ENCODE results near the gene PAQR4.

Gene PAQR4

DNA sequence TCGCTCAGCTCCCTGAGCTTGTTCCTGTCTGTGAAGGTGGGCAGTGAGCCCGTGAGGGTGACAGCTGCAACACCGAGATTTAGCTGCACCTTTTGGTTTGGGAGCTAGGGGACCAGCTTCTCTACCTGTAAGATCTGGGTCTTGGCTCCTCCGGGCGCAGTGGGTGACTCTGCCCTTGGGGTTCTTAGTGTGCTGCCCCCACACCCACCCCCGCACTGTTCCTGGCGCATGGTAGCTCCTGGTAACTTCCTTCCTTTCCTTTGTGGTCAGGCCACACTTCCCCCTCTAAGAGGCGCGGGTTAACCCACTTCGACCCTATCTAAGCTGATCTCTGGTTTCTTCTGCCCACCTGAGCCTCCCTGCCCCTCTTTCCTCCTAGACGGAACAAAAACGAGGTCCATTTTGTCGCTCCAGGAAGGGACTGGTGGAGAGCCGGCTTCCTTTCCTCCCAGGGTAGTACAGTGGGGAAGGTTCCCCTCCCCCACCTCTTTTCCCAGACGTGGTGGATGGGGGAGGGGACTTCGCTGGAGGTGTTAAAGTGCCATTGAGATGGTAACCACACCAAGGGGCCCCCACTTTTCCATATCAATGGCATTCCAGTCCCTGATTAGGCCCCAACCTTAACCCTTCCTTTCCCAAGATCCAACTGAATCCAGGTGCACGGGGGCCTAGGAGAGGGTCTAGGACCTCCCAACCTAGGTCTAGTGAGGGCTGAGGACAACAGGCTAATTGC, 39.0 kb downstream of the PAQR4 start:
- DNase-seq, result peak; percentile 69 to 81 (median 70)

DNA sequence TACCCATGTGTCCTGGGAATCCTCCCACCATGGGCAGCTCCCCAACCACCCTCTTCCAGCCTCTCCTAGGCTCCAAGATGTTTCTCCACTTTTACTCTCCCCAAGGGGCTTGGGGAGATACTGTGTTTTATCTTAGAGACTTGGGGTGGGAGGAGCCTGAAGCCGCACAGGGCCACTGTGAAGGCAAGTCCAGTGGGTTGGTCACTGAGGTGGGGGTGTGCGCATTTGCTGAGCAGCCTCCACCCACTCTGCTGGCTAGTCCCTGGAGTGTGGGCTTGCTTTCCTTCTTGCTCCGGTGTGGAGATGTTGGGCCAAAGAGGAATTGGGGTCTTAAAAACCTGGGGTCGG, 39.5 kb downstream of the PAQR4 start:
- DNase-seq, result no peak

DNA sequence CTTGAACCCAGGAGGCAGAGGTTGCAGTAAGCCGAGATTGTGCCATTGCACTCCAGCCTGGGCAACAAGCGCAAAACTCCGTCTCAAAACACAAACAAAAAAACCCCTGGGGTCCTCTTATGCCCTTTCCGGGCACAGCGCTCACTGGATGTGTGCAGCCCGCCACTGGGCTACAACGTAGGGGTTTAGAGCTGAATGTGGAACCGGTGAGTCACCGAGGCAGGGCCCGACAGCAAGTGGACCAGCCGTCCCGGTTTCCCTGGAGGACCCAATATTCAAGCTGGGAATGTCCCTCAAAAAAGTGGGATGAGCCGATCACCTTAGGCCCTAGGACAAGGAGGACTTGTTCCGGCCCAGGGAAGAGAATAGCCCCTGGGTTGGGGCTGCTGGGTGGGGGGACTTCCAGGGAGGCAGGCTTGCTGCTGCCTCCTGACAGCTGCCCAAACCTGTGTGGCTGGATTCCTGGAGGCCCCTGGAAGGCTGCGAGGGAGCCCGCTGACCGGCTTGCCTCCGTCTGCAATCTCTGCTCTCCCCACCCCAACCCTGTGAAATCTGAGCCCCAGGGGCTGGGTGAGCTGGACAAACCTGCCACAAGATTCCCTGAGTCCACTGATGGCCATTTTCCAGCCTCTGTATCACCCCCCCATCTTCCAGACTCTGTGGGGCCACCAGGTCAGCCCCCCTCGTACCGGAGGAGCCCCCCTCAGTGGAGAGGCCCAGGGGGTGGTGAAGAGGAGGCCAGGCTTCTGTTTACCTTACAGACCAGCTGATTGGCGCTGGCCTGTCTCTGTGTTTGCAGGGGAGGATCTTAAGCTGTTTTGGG, 40.6 kb downstream of the PAQR4 start:
- DNase-seq, result no peak

DNA sequence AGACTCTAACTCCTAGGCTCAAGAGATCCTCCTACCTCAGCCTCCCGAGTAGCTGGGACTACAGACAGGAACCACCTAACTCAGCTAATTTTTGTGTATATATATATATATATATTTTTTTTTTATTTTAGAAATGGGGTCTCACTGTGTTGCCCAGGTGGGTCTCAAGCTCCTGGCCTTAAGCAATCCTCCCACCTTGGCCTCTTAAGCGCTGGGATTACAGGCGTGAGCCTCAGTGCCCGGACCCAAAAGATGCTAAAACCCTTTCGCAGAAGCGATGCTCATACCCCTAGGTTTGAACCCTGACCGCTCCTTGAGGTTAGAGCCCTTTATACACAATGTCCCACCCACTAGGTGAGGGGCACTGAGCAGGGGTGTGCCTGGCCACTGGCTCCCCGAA, 41.4 kb downstream of the PAQR4 start:
- DNase-seq, result no peak

DNA sequence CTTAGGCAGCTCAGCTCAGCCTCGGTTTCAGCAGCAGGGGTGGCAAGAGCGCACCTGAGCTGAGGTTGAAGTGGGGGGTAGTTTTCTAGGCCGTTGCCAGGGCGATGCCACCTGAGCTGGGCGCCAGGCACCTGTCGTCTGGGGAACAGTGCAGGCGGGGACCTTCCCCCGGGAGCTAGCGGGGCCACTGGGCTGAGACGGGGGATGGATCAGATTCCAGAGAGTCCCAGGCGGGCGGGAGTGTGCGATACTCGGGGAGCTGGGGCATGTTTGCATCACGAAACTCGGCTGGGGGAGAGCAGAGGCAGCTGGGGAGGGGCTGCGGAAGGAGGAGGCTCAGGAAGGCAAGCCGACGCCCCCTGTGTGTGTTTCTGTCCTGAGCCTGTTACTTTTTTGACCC, 43.1 kb downstream of the PAQR4 start:
- no peak for DNase-seq

DNA sequence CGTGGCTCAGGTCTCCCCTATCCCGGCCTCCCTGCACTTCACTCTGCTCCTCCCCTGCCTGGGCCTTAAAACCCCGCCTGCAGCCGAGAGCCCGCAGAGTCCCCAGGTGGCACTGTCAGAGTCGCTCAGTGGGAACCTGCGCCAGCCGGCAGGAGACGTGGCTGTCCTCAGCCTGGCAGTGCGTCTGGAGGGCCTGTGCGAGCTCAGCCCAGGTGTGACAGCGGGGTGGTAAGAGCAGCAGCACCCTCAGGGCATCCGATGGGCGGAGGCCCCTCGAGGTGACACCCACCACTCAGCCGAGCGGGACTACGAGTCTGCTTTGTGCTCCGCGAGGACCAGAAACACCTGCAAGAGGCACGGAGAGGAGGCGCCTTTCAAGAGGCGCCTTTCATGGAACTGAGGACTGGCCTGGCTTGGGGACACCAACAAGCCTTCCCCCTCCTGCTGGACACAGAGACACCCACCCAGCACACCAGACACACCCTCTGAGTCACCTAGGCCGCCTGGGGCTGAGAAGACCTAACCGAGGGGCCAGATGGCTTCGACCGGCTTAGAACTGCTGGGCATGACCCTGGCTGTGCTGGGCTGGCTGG, 43.8 kb downstream of the PAQR4 start, which contains the start of gene CLDN9:
CLDN9 (plus strand) TSS at position 96 of the 593 bp plus-strand sequence; CDS start at position 536, 440 bp downstream.
- no peak for DNase-seq

DNA sequence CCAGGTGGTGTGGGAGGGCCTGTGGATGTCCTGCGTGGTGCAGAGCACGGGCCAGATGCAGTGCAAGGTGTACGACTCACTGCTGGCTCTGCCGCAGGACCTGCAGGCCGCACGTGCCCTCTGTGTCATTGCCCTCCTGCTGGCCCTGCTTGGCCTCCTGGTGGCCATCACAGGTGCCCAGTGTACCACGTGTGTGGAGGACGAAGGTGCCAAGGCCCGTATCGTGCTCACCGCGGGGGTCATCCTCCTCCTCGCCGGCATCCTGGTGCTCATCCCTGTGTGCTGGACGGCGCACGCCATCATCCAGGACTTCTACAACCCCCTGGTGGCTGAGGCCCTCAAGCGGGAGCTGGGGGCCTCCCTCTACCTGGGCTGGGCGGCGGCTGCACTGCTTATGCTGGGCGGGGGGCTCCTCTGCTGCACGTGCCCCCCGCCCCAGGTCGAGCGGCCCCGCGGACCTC, 44.4 kb downstream of the PAQR4 start:
- no peak for DNase-seq

DNA sequence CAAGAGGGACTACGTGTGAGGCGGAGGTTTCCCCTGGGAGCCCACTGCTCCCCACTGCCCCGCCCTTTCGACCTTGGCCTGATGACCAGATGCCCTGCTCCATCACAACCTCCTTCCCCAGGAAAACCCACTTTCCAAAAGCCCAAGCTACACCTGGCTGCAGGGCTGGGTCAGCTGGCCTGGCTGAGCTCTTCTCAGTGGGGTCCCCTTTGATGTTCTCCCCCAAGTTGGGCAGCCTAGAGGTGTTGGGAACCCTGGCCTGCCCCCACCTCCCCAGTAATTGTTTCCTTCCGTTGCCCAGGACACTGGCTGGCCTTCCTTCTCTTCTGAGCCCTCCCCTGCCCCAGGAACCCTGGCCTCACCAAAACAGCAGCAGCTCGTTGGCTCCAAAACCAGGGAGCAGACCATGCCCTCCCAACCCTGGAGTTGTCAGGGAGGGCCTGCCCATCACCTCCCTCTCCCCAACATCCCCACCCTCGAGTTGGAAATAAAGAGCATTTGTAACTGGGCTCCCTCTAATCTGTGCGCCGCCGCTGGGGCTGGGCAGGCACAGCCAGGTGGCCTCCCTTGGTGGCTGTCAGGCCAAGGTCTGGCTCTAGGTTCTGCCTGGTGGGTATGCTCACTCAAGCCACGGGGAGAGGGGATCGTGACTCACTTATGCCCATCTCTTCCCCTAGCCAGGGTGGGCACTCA, 45.0 kb downstream of the PAQR4 start:
- DNase-seq, result no peak

DNA sequence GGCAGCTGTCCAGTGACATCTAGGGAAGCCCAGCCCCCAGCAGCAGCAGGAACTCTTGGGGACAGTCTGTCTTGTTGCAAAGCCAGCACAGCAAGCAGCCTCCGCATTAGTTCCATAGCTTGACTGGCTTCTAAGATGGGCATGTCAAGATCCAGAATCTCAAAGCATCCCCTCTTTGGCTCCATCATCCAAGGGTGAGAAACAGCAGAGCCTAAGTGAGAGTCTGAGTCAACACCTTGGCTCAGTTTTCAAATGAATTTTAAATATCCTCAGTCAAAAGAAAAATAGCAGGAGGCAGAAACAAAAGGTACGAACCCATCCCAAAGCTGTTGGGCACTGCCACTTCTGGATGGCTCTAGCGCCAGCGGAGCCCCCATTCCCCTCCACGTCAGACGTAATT, 45.8 kb downstream of the PAQR4 start:
- no peak for DNase-seq

DNA sequence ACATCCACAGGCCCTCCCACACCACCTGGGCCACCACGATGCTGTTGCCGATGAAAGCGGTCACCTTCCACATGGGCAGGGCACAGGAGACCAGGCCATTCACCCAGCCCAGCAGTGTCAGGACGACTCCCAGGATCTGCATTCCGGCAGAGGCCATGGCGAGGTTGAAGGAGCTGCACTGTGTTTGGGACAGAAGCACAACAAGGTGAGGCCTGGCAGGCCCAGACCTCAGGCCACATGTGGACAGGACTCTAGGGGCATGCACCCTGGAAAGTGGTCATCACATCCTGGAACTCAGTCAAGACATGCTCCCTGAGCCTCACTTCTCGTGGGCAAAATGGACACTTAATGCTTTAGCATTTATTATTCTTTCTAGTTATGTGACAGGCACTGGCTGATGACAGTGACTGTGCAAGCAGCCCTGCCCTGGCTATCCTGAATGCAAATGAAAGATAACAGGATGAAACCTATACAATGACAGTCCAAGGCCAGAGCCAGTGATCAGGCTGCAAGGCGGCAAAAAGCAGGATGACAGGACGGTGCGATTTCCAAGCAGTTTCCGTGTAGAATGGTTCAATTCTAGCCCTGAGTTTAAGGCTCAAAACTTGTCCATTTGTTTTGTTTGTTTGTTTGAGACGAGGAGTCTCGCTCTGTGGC, 46.8 kb downstream of the PAQR4 start:
- DNase-seq, result no peak

DNA sequence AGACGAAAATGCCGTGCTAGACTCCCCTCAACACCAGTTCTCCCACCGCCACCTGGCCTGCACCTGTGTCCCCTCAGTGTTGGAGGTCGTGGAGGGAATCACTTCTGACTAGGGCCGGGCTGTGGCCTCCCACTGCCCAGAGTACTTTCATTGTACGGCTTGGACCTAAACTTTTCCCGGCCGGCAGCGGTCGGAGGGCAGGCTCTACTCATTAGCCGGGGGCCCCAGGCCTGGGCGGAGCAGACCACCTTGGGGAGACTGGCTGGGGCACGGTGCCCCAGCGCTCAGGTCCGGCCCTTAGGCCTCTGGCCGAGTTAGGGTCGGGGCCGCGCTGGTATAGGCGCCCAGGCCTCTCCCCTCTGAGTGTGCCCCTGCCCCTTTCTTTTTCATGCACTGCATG, 48.2 kb downstream of the PAQR4 start:
- DNase-seq, result no peak

DNA sequence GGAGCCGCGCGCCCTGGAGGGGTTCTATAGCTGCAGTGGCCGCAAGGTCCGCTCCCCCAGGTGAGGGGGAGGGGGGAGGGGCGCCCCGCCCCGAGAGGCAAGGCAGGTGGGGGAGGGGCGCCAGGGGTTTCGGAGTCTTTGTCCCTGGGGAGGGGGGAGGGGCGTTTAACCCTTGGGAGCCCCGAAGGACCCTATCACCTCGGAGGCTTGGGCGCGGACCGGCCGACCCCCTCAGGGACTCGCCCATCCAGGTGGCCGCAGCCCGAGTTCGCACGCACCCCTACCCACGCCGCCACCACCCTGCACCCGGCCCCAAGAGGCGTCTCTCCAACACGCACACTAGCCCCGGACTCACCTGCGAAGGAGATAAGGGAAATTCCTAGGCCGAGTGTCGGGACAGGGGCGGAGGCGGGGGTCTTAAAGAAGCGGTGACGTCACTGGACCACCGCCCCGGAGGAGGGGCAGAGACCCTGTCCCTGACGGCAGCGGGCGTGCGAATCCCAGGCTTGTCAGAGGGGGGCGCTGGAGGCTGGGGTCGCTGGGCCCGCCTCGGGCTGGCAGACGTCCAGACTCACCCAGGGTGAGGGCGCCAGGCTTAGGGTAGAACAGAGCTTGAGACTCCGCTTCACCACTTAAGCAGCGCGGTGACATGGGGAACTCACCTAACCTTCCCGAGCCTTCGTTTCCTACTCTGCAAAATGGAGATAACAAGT, 48.8 kb downstream of the PAQR4 start, which contains the start of gene CLDN6:
CLDN6 (minus strand) TSS at position 390 of the 713 bp plus-strand sequence. CDS start 2,162 bp downstream, outside the sequence.
- peak in 1 of 3 donors; percentile 48 for DNase-seq

DNA sequence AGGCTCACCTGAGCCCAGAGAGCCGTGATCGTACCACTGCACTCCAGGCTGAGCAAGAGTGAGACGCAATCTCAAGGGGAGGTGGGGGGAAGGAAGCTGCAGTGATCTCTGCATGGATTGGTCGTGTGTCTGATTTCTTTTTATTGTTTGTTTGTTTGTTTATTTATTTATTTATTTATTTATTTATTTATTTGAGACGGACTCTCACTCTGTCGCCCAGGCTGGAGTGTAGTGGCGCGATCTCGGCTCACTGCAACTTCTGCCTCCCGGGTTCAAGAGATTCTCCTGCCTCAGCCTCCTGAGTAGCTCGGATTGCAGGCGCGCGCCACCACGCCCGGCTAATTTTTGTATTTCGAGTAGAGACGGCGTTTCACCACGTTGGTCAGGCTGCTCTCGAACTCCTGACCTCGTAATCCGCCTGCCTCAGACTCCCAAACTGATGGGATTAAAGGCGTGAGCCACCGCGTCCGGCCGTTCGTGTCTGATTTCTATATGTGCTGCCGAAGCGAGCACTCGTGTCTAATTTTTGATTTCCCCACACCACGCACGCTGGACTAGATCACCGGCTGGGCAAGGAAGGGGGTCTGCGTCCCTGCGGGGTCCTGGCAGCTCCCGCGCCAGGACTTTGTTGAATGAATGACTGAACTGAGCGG, 50.6 kb downstream of the PAQR4 start:
- DNase-seq, result no peak

DNA sequence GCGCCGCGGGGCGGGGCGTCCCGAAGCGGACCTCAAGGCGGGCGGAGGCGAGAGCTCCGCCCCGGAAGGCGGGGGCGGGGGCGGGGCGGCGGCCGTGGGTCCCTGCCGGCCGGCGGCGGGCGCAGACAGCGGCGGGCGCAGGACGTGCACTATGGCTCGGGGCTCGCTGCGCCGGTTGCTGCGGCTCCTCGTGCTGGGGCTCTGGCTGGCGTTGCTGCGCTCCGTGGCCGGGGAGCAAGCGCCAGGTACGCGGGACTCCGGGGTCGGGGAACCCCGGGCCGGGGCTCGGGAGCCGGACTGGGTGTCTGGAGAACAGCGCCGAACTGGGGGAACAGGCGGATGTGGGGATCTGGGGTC, 51.1 kb downstream of the PAQR4 start, which contains the start of gene TNFRSF12A:
TNFRSF12A (plus strand) TSS at position 122 of the 357 bp plus-strand sequence; CDS start at position 152, 30 bp downstream.
- DNase-seq, result peak; percentile 87 to 97 (median 94)

DNA sequence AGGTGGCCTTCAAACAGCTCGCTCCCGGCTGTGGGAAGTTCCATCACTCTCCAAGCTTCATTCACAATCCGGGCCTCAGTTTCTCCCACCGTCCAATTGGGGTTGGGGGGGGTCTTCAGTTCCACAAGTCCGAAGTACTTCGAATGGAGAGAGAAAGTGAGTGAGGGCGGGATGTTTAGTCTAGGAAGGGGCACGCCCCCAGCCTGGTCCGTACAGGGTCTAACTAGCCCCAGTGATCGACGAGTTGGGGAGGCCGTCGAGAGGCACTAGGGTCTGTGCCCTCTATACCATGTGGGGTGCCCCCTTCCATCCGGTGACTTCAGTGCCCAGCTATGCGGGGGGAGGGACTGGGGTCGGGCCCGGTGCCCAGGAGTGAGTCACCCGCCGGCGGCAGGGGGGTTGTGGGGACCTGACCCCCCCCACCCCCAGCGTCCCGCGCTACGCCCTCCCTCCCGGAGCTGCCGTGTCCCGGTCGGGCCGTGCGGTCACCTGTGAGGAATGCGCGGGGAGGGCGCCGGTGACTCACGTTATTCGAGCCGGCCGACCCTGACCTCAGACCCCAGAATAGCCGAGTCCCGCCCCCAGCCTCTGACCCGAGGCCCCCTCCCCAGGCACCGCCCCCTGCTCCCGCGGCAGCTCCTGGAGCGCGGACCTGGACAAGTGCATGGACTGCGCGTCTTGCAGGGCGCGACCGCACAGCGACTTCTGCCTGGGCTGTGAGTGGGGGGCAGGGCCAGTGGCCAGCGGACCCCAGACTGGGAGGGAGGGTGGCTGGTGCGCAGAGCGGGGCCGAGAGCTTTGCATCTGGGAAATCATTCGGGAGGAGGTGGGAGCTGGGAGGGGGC, 51.7 kb downstream of the PAQR4 start:
- DNase-seq, result peak; percentile 30 to 65 (median 48)

DNA sequence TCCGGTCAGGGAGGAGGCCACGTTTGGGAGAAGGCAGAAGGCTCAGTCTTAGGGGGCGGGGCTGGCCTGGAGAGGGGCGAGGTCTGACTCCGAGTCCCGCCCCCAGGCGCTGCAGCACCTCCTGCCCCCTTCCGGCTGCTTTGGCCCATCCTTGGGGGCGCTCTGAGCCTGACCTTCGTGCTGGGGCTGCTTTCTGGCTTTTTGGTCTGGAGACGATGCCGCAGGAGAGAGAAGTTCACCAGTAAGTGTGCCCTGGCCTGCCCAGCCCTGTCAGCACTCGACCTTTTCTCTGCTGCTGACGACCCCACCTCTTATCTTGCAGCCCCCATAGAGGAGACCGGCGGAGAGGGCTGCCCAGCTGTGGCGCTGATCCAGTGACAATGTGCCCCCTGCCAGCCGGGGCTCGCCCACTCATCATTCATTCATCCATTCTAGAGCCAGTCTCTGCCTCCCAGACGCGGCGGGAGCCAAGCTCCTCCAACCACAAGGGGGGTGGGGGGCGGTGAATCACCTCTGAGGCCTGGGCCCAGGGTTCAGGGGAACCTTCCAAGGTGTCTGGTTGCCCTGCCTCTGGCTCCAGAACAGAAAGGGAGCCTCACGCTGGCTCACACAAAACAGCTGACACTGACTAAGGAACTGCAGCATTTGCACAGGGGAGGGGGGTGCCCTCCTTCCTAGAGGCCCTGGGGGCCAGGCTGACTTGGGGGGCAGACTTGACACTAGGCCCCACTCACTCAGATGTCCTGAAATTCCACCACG, 52.5 kb downstream of the PAQR4 start:
- DNase-seq, result peak; percentile 72 to 91 (median 82)

DNA sequence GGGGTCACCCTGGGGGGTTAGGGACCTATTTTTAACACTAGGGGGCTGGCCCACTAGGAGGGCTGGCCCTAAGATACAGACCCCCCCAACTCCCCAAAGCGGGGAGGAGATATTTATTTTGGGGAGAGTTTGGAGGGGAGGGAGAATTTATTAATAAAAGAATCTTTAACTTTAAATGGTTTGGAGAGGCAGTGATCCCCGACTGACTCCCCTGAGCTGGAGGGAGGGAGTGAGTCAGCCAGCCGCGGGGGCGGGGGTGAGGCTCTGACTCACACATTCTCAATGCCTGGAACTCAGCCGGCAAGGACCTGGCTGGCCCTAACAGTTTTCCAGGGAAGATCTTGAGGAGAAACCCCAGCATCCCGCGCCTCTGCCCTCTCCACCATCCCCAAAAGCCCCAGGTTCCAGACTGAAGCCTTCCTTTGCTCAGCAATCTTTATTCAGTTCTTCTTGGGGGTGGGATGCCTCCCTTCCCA, 53.1 kb downstream of the PAQR4 start:
- peak; percentile 95 to 97 (median 96) for DNase-seq

DNA sequence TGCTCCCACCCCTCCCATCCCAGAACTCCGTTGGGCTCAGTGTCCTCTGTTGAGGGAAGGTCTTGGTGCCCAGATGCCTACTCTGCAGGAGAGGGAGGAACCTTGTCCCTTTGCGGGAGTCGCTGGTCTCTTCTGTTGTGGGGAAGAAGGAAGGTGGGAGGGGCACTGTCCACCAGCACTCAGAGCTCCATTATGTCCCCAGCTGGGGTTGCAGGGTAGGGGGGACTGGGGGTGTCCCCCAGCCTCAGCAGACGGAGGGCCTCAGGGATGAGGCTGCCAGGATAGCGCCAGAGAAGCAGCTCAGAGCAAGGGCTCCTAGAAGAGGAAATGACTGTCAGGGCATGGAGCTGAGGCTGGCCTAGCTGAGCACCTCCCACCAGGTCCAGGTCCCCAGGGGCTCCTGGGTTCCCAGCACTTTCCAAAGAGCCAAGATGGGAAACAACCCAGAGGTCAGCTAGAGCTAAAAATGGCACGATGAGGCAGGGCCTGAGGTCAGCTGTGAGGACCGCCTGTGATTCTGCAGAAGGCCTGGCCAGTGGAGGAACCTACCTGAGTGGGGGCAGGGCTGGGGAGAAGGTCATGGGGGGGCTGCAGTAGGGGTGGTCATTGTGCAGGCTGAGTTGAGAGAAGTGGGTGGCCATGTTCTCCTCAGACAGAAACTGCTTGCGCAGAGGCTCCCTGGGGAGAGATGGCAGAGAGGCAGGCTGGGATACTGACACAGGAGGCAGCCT, 53.7 kb downstream of the PAQR4 start:
- peak in 2 of 3 donors; percentile 32 to 41 for DNase-seq
